ENCODE measurements around the gene RAP1GAP2. TPM values are rescaled to one million over a fixed set of nuclear protein-coding genes. Genes with fewer than 3 reads are reported as not detected.

RAP1GAP2 gene
- total RNA-seq, 1 experiment from 2014 or later, result 72.8 TPM

DNA sequence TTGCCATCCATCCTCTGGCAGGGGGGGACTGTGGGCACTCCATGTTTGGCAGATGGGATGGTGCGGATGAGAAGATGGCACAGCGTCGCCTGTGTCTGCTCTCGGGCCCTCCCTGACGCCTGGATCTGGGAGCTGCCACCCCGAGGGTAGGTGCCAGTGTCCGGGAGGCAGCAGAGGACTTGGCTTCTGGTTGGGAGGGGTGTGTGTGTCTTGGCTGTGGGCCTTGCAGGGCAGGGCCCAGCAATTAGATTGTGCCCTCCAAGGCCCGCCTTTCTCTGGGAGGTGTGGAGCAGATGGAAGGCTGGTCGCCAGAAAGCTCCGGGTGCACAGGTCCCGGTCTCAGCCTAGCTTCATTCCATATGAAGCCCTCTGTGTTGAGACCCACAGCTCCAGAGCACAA, 1.4 kb downstream of the RAP1GAP2 start:
- ChIA-PET POLR2A (no interaction called here), CTCF (interaction anchor here (0.7 to 4.0 kb wide), 3 partner anchors 11 to 215 kb away, joined by 3 to 20 read pairs (median 4); no protein-coding TSS in a partner anchor)
- peaks cover 17% of the 10 kb centered on the region for H3K4me1 Mint-ChIP-seq
- ATAC-seq (no peak), DNase-seq (ENCODE audit: low spot score) (no peak)
- H3K9me3 Mint-ChIP-seq, result no peaks in the 10 kb centered on the region
- no peaks in the 10 kb centered on the region for H3K36me3 Mint-ChIP-seq
- no peak overlapping the region for H3K4me3 Mint-ChIP-seq
- H3K27ac Mint-ChIP-seq, result no peak overlapping the region
- TF ChIP-seq ZNF532 (CRISPR knock-in tag; IDR thresholded peaks at IDR 0.05; ENCODE audit: borderline replicate concordance), result no peak
- no peak for TF ChIP-seq SMAD3 (CRISPR knock-in tag; IDR thresholded peaks at IDR 0.05; ENCODE audit: borderline replicate concordance)
- TF ChIP-seq, protein P1, sequence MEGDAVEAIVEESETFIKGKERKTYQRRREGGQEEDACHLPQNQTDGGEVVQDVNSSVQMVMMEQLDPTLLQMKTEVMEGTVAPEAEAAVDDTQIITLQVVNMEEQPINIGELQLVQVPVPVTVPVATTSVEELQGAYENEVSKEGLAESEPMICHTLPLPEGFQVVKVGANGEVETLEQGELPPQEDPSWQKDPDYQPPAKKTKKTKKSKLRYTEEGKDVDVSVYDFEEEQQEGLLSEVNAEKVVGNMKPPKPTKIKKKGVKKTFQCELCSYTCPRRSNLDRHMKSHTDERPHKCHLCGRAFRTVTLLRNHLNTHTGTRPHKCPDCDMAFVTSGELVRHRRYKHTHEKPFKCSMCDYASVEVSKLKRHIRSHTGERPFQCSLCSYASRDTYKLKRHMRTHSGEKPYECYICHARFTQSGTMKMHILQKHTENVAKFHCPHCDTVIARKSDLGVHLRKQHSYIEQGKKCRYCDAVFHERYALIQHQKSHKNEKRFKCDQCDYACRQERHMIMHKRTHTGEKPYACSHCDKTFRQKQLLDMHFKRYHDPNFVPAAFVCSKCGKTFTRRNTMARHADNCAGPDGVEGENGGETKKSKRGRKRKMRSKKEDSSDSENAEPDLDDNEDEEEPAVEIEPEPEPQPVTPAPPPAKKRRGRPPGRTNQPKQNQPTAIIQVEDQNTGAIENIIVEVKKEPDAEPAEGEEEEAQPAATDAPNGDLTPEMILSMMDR (IDR thresholded peaks at IDR 0.05), result no peak
- TF ChIP-seq ESRRA (CRISPR knock-in tag; IDR thresholded peaks at IDR 0.05; ENCODE audit: borderline replicate concordance), result no peak
- no peak for TF ChIP-seq IRF2 (CRISPR knock-in tag; IDR thresholded peaks at IDR 0.05; ENCODE audit: borderline replicate concordance, low read depth)
- H3K27me3 Mint-ChIP-seq (ENCODE audit: low read depth), result no peaks in the 10 kb centered on the region

GRCh38 chr17:2798188-2798587, 1.9 kb downstream of the RAP1GAP2 start:
- H3K4me3 Mint-ChIP-seq, result no peak overlapping the region
- DNase-seq (ENCODE audit: low spot score), result no peak
- TF ChIP-seq, protein P2, sequence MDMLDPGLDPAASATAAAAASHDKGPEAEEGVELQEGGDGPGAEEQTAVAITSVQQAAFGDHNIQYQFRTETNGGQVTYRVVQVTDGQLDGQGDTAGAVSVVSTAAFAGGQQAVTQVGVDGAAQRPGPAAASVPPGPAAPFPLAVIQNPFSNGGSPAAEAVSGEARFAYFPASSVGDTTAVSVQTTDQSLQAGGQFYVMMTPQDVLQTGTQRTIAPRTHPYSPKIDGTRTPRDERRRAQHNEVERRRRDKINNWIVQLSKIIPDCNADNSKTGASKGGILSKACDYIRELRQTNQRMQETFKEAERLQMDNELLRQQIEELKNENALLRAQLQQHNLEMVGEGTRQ (CRISPR knock-in tag; IDR thresholded peaks at IDR 0.05), result no peak
- TF ChIP-seq MAX (CRISPR knock-in tag; IDR thresholded peaks at IDR 0.05), result 0 out of 2 replicates have a peak, but pooled peaks have one; percentile 5

DNA sequence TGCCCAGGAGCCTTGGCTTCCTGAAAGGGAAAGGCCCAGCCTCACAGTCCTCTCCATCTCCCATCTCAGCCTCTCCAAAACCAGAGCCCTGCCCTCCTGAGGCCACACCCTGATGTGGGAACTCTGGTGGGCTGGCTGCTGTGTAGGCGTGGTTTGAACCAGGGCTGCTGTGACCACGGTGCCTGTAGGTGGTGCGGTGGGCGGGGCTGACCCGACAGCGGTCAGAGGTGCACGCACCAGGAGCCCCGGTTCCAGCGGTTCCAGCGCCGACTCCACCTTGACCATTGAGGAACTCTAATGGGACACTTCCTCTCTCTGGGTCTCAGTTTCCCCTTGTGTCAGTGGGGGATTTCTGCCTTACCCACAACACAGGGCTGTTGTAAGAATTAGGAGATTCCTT, 2.4 kb downstream of the RAP1GAP2 start:
- peaks cover 17% of the 10 kb centered on the region for H3K4me1 Mint-ChIP-seq
- no peaks in the 10 kb centered on the region for H3K27me3 Mint-ChIP-seq (ENCODE audit: low read depth)
- ChIA-PET CTCF (interaction anchor here (0.5 to 4.0 kb wide), 5 partner anchors 12 to 214 kb away, joined by 3 to 20 read pairs (median 5); no protein-coding TSS in a partner anchor), POLR2A (interaction anchor here (1.0 kb wide), 1 partner anchor 8 kb away, joined by 3 read pairs; no protein-coding TSS in a partner anchor)
- peak overlapping the region; percentile 19 for H3K27ac Mint-ChIP-seq
- H3K36me3 Mint-ChIP-seq, result no peaks in the 10 kb centered on the region
- TF ChIP-seq MXD4 (CRISPR knock-in tag; IDR thresholded peaks at IDR 0.05; ENCODE audit: borderline replicate concordance) (no peak), PRRX2 (CRISPR knock-in tag; IDR thresholded peaks at IDR 0.05) (no peak), CREB1 (CRISPR knock-in tag; IDR thresholded peaks at IDR 0.05) (no peak), ZNF317 (CRISPR knock-in tag; IDR thresholded peaks at IDR 0.05; ENCODE audit: borderline replicate concordance, low read depth) (no peak), ZNF532 (CRISPR knock-in tag; IDR thresholded peaks at IDR 0.05; ENCODE audit: borderline replicate concordance) (no peak)
- TF ChIP-seq, protein P3, sequence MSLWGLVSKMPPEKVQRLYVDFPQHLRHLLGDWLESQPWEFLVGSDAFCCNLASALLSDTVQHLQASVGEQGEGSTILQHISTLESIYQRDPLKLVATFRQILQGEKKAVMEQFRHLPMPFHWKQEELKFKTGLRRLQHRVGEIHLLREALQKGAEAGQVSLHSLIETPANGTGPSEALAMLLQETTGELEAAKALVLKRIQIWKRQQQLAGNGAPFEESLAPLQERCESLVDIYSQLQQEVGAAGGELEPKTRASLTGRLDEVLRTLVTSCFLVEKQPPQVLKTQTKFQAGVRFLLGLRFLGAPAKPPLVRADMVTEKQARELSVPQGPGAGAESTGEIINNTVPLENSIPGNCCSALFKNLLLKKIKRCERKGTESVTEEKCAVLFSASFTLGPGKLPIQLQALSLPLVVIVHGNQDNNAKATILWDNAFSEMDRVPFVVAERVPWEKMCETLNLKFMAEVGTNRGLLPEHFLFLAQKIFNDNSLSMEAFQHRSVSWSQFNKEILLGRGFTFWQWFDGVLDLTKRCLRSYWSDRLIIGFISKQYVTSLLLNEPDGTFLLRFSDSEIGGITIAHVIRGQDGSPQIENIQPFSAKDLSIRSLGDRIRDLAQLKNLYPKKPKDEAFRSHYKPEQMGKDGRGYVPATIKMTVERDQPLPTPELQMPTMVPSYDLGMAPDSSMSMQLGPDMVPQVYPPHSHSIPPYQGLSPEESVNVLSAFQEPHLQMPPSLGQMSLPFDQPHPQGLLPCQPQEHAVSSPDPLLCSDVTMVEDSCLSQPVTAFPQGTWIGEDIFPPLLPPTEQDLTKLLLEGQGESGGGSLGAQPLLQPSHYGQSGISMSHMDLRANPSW (CRISPR knock-in tag; conservative IDR thresholded peaks at IDR 0.05; ENCODE audit: low read depth), result no peak
- DNase-seq (ENCODE audit: low spot score) (peak; percentile 80), ATAC-seq (peak; percentile 96)
- H3K4me3 Mint-ChIP-seq, result peak overlapping the region; percentile 9
- no peaks in the 10 kb centered on the region for H3K9me3 Mint-ChIP-seq

More at GRCh38 chr17:2798188-2798587, 1.9 kb downstream of the RAP1GAP2 start:
- no peak overlapping the region for H3K27ac Mint-ChIP-seq
- H3K36me3 Mint-ChIP-seq, result no peaks in the 10 kb centered on the region
- H3K27me3 Mint-ChIP-seq (ENCODE audit: low read depth), result no peaks in the 10 kb centered on the region
- no peak for ATAC-seq
- POLR2A ChIA-PET, result no interaction called here
- no peaks in the 10 kb centered on the region for H3K9me3 Mint-ChIP-seq
- peaks cover 17% of the 10 kb centered on the region for H3K4me1 Mint-ChIP-seq
- CTCF ChIA-PET, result interaction anchor here (0.7 to 4.0 kb wide), 3 partner anchors 12 to 214 kb away, joined by 3 to 20 read pairs (median 4); no protein-coding TSS in a partner anchor
